Measurements from ENCODE around the gene SGMS2.

Gene SGMS2

DNA sequence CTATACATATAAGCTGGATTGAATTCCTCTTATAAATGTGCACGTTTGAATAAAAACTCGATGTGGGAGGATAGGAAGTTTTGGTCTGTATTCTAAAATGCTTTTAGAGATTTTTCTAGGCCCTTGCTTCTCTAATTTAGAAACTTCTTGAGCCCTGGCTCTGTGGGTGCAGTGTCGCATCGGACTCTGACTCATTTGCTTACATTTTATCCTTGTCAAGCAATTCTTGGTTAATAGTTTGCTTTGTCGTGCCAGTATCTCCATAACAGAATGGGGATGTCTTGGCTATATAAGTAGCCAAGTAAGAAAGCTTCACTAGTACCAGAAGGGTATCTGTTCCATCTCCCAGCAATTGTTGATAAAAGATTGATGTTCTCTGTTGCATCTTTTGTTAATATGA, 10.7 kb downstream of the SGMS2 start:
- H3K4me3 ChIP-seq (ENCODE audit: control insufficient read depth, low read depth, low read length), result no peak overlapping the region
- DNase-seq (ENCODE audit: low read depth), result no peak
- TF ChIP-seq, protein P1, sequence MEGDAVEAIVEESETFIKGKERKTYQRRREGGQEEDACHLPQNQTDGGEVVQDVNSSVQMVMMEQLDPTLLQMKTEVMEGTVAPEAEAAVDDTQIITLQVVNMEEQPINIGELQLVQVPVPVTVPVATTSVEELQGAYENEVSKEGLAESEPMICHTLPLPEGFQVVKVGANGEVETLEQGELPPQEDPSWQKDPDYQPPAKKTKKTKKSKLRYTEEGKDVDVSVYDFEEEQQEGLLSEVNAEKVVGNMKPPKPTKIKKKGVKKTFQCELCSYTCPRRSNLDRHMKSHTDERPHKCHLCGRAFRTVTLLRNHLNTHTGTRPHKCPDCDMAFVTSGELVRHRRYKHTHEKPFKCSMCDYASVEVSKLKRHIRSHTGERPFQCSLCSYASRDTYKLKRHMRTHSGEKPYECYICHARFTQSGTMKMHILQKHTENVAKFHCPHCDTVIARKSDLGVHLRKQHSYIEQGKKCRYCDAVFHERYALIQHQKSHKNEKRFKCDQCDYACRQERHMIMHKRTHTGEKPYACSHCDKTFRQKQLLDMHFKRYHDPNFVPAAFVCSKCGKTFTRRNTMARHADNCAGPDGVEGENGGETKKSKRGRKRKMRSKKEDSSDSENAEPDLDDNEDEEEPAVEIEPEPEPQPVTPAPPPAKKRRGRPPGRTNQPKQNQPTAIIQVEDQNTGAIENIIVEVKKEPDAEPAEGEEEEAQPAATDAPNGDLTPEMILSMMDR (IDR thresholded peaks at IDR 0.05; ENCODE audit: control insufficient read depth, insufficient read depth, low read depth, low read length, missing control alignments), result no peak

DNA sequence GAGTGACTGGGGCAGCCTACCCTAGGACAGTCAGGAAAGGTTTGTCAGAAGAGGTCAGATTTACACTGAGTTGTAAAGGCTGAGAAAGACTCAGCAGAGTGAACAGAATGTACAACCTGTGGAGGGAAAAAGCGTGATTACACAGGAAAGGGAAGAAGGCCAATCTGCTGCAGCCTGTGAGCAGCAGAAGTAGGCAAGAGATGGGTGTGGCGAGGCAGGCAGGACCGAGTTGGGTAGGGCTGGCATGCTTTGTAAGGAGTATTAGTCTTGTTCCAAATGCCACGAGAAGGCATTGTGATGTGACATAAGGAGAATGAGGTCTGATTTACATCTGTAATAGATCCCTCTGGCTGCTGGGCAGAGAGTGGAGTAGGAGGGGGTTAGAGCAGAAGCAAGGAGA, 12.6 kb downstream of the SGMS2 start:
- DNase-seq (ENCODE audit: low read depth), result no peak
- no peak overlapping the region for H3K4me3 ChIP-seq (ENCODE audit: control insufficient read depth, low read depth, low read length)
- TF ChIP-seq, protein P1 (IDR thresholded peaks at IDR 0.05; ENCODE audit: control insufficient read depth, insufficient read depth, low read depth, low read length, missing control alignments), result no peak

DNA sequence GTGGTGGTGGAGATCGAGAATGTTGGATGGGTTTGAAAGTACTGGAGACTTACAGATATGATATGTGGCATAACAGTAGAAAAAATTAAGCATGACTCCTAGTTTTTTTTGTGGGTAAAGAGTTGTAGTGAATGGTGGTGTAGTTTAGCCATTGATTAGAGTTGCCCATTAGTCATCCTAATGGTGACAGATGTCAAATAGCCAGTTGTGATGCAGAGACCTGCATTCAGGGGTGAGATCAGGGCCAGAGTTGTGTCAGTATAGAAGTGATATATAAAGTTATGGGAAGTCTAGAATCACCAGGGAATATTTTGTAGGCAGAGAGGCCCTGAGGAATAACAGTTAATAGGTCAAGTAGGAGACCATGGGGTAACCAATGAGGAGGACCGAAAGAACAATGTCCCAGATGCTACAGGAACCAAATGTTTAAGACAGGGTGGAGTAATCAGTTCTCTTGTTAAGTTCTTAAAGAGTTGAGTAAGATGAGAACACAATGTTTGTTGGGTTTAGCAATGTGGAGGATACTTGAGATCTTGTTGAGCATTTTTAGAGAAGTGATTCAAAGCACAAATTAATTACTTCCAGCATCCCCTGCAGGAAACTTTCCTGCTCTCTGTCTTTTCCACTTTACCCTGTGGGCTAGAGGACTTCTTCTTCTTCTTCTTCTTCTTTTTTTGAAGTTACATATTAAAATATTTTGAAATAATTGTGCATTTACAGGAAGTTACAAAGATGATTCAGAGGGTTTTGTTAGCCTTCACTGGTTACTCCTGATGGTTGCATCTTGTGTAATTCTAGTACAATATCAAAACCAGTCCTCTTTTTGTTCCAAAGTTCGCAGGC, 13.3 kb downstream of the SGMS2 start:
- TF ChIP-seq, protein P1 (IDR thresholded peaks at IDR 0.05; ENCODE audit: control insufficient read depth, insufficient read depth, low read depth, low read length, missing control alignments), result no peak
- DNase-seq (ENCODE audit: low read depth), result no peak
- no peak overlapping the region for H3K4me3 ChIP-seq (ENCODE audit: control insufficient read depth, low read depth, low read length)

- H3K4me3 ChIP-seq (ENCODE audit: control insufficient read depth, low read depth, low read length), result no peak overlapping the region
- TF ChIP-seq, protein P1 (IDR thresholded peaks at IDR 0.05; ENCODE audit: control insufficient read depth, insufficient read depth, low read depth, low read length, missing control alignments), result no peak
- no peak for DNase-seq (ENCODE audit: low read depth)
These were observed 14.3 kb downstream of the SGMS2 start for GRCh38 chr4:107838861-107839565.

- no peak for DNase-seq (ENCODE audit: low read depth)
- H3K4me3 ChIP-seq (ENCODE audit: control insufficient read depth, low read depth, low read length), result no peak overlapping the region
- TF ChIP-seq, protein P1 (IDR thresholded peaks at IDR 0.05; ENCODE audit: control insufficient read depth, insufficient read depth, low read depth, low read length, missing control alignments), result no peak
These were observed 18.7 kb downstream of the SGMS2 start for GRCh38 chr4:107843391-107843790.

- DNase-seq (ENCODE audit: low read depth), result no peak
- TF ChIP-seq, protein P1 (IDR thresholded peaks at IDR 0.05; ENCODE audit: control insufficient read depth, insufficient read depth, low read depth, low read length, missing control alignments), result no peak
- H3K4me3 ChIP-seq (ENCODE audit: control insufficient read depth, low read depth, low read length), result no peak overlapping the region
These were observed 20.9 kb downstream of the SGMS2 start for GRCh38 chr4:107845681-107846080.
